ENCODE data around the gene SLFN14. TPM values are rescaled to one million over a fixed set of nuclear protein-coding genes. Genes with fewer than 3 reads are reported as not detected.

The SLFN14 gene
- total RNA-seq, 4 donors from 2014 or later = not detected

- no peak overlapping the region for H3K27ac ChIP-seq
- no peaks in the 10 kb centered on the region for H3K4me1 ChIP-seq
- no peak for TF ChIP-seq POLR2A (IDR thresholded peaks at IDR 0.05)
- TF ChIP-seq EP300 (IDR thresholded peaks at IDR 0.05) = no peak
- no peak for TF ChIP-seq CTCF (IDR thresholded peaks at IDR 0.05)
- no peak for TF ChIP-seq POLR2AphosphoS5 (IDR thresholded peaks at IDR 0.05)
- peaks cover 20% of the 10 kb centered on the region for H3K27me3 ChIP-seq
- no peak overlapping the region for H3K4me3 ChIP-seq
- no peaks in the 10 kb centered on the region for H3K36me3 ChIP-seq
- no peak for DNase-seq (ENCODE audit: low spot score in 2 of 2)
- WGBS = 66% methylated on average over 8 of the region's 8 CpGs
- H3K9me3 ChIP-seq = no peaks in the 10 kb centered on the region
Measured at GRCh38 chr17:35548208-35548810, 12.3 kb downstream of the SLFN14 start.

GRCh38 chr17:35546487-35546886, 14.1 kb downstream of the SLFN14 start:
- H3K4me3 ChIP-seq = no peak overlapping the region
- H3K9me3 ChIP-seq = no peaks in the 10 kb centered on the region
- H3K4me1 ChIP-seq = no peaks in the 10 kb centered on the region
- no peaks in the 10 kb centered on the region for H3K36me3 ChIP-seq
- no peak for DNase-seq (ENCODE audit: low spot score in 2 of 2)
- no peak overlapping the region for H3K27ac ChIP-seq
- no peak for TF ChIP-seq EP300 (IDR thresholded peaks at IDR 0.05)
- TF ChIP-seq POLR2A (IDR thresholded peaks at IDR 0.05) = no peak
- no peak for TF ChIP-seq CTCF (IDR thresholded peaks at IDR 0.05)
- TF ChIP-seq POLR2AphosphoS5 (IDR thresholded peaks at IDR 0.05) = no peak
- H3K27me3 ChIP-seq = peaks cover 14% of the 10 kb centered on the region
- WGBS = 76% methylated on average over 1 of the region's 1 CpG

- H3K27ac ChIP-seq = no peak overlapping the region
- no peaks in the 10 kb centered on the region for H3K9me3 ChIP-seq
- no peak for DNase-seq (ENCODE audit: low spot score in 2 of 2)
- H3K36me3 ChIP-seq = no peaks in the 10 kb centered on the region
- H3K4me3 ChIP-seq = no peak overlapping the region
- TF ChIP-seq POLR2AphosphoS5 (IDR thresholded peaks at IDR 0.05) (no peak), POLR2A (IDR thresholded peaks at IDR 0.05) (no peak), CTCF (IDR thresholded peaks at IDR 0.05) (no peak), EP300 (IDR thresholded peaks at IDR 0.05) (no peak)
- WGBS = 58% methylated on average over 1 of the region's 1 CpG
- H3K4me1 ChIP-seq = no peaks in the 10 kb centered on the region
- peaks cover 4% of the 10 kb centered on the region for H3K27me3 ChIP-seq
Measured at GRCh38 chr17:35545150-35545549, 15.5 kb downstream of the SLFN14 start.

GRCh38 chr17:35543856-35544255, 16.8 kb downstream of the SLFN14 start:
- no peak for TF ChIP-seq CTCF (IDR thresholded peaks at IDR 0.05)
- TF ChIP-seq POLR2AphosphoS5 (IDR thresholded peaks at IDR 0.05) = no peak
- TF ChIP-seq POLR2A (IDR thresholded peaks at IDR 0.05) = no peak
- TF ChIP-seq EP300 (IDR thresholded peaks at IDR 0.05) = no peak

GRCh38 chr17:35542990-35543389, 17.6 kb downstream of the SLFN14 start:
- peaks cover 13% of the 10 kb centered on the region for H3K4me1 ChIP-seq
- no peak overlapping the region for H3K4me3 ChIP-seq
- H3K36me3 ChIP-seq = no peaks in the 10 kb centered on the region
- DNase-seq (ENCODE audit: low spot score in 2 of 2) = no peak
- no peak for TF ChIP-seq EP300 (IDR thresholded peaks at IDR 0.05)
- TF ChIP-seq POLR2AphosphoS5 (IDR thresholded peaks at IDR 0.05) = no peak
- TF ChIP-seq POLR2A (IDR thresholded peaks at IDR 0.05) = no peak
- no peak for TF ChIP-seq CTCF (IDR thresholded peaks at IDR 0.05)
- H3K9me3 ChIP-seq = no peaks in the 10 kb centered on the region
- no peak overlapping the region for H3K27ac ChIP-seq
- H3K27me3 ChIP-seq = no peaks in the 10 kb centered on the region

More at GRCh38 chr17:35543856-35544255, 16.8 kb downstream of the SLFN14 start:
- peaks cover 8% of the 10 kb centered on the region for H3K4me1 ChIP-seq
- no peaks in the 10 kb centered on the region for H3K9me3 ChIP-seq
- H3K4me3 ChIP-seq = no peak overlapping the region
- WGBS = 50% methylated on average over 1 of the region's 1 CpG
- no peaks in the 10 kb centered on the region for H3K36me3 ChIP-seq
- no peak for DNase-seq (ENCODE audit: low spot score in 2 of 2)
- no peaks in the 10 kb centered on the region for H3K27me3 ChIP-seq
- no peak overlapping the region for H3K27ac ChIP-seq
